NCI-H2107 (cell line): ENCODE data around the gene CCDC177.

ENCODE experiments used
- DNase-seq: peaks from one replicate; lab custom pipeline; 2025; lab: John Stamatoyannopoulos, UW

Gene CCDC177

GRCh38 chr14:69567563-69567962 is 7.1 kb downstream of the CCDC177 start:
- DNase-seq, result no peak

GRCh38 chr14:69561893-69562292 is 12.8 kb downstream of the CCDC177 start:
- DNase-seq, result no peak

- DNase-seq, result no peak
Measured at GRCh38 chr14:69560826-69561225, 13.8 kb downstream of the CCDC177 start.

- peak; percentile 61 for DNase-seq
Measured at GRCh38 chr14:69559581-69560011, 15.1 kb downstream of the CCDC177 start.

- no peak for DNase-seq
Measured at GRCh38 chr14:69558774-69559173, 15.9 kb downstream of the CCDC177 start.

- DNase-seq, result no peak
Measured at GRCh38 chr14:69554500-69554899, 20.2 kb downstream of the CCDC177 start.

GRCh38 chr14:69553252-69553651 is 21.4 kb downstream of the CCDC177 start:
- DNase-seq, result no peak

GRCh38 chr14:69551511-69551910 is 23.2 kb downstream of the CCDC177 start:
- DNase-seq, result no peak

GRCh38 chr14:69548566-69548965 is 26.1 kb downstream of the CCDC177 start:
- DNase-seq, result no peak

- peak; percentile 61 for DNase-seq
Measured at GRCh38 chr14:69547701-69548348, 26.8 kb downstream of the CCDC177 start.

- DNase-seq, result no peak
Measured at GRCh38 chr14:69543341-69544115, 31.1 kb downstream of the CCDC177 start.

- DNase-seq, result no peak
Measured at GRCh38 chr14:69542311-69542710, 32.4 kb downstream of the CCDC177 start.

- DNase-seq, result no peak
Measured at GRCh38 chr14:69540654-69541335, 33.9 kb downstream of the CCDC177 start.

- no peak for DNase-seq
Measured at GRCh38 chr14:69539631-69540410, 34.9 kb downstream of the CCDC177 start.

- DNase-seq, result no peak
Measured at GRCh38 chr14:69538766-69539165, 35.9 kb downstream of the CCDC177 start.

- no peak for DNase-seq
Measured at GRCh38 chr14:69537900-69538299, 36.8 kb downstream of the CCDC177 start.

- no peak for DNase-seq
Measured at GRCh38 chr14:69536971-69537370, 37.7 kb downstream of the CCDC177 start.

- DNase-seq, result peak; percentile 23
Measured at GRCh38 chr14:69535230-69535848, 39.3 kb downstream of the CCDC177 start.

GRCh38 chr14:69532561-69533340 is 41.9 kb downstream of the CCDC177 start:
- no peak for DNase-seq

GRCh38 chr14:69531135-69531534 is 43.5 kb downstream of the CCDC177 start:
- no peak for DNase-seq

- no peak for DNase-seq
Measured at GRCh38 chr14:69530095-69530494, 44.6 kb downstream of the CCDC177 start.
